HG03469 (cell line): Measurements from ENCODE around the gene ZRANB1.

Experiments
- ATAC-seq: cut with Tn5 transposase; IDR thresholded peaks from one replicate; pipeline ENCODE4 v1.9.1; 2021; ENCODE audit warnings: mild to moderate bottlenecking, moderate library complexity, moderate number of reproducible peaks; ENCODE audit not compliant: unreplicated experiment

Gene ZRANB1

GRCh38 chr10:125033146-125033924 lies 91.4 kb downstream of the ZRANB1 start:
- no peak for ATAC-seq

DNA sequence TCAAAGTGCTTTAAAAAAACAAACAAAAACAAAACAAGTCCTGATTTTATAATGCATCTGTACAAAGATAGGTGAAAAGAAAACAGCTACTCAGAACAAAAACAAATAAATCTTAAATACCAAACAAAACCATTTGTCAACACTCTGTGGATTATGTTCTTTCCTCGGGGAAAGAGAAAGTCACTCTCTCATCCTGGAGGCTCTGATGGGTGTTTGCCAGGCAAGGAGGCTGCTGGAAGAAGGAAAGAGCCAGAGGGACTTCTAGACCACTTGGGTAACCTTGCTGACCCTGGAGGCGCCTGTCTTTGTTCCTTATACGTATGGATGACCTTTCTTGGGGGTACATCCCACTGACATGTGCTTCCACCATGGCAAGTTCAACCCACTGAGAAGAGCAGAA lies 92.8 kb downstream of the ZRANB1 start:
- no peak for ATAC-seq

DNA sequence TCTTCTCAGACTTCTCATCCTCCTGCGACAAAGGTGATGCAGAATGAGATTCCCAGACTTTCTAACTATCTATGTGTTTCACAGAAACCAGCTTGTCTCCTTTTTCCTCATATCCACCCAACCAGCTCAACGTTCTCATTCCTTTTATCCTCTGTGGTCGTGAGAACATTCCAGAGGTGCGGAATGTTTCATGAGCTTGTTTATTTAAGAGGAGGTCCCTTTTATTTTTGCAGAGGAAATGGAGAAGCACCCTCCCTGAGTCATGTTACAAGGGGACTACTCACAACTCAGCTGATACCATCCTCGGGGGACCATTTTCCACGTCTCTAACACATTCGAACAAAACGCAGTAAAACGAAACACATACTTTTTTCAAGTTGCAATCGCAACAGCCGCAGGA lies 93.2 kb downstream of the ZRANB1 start:
- ATAC-seq = no peak

DNA sequence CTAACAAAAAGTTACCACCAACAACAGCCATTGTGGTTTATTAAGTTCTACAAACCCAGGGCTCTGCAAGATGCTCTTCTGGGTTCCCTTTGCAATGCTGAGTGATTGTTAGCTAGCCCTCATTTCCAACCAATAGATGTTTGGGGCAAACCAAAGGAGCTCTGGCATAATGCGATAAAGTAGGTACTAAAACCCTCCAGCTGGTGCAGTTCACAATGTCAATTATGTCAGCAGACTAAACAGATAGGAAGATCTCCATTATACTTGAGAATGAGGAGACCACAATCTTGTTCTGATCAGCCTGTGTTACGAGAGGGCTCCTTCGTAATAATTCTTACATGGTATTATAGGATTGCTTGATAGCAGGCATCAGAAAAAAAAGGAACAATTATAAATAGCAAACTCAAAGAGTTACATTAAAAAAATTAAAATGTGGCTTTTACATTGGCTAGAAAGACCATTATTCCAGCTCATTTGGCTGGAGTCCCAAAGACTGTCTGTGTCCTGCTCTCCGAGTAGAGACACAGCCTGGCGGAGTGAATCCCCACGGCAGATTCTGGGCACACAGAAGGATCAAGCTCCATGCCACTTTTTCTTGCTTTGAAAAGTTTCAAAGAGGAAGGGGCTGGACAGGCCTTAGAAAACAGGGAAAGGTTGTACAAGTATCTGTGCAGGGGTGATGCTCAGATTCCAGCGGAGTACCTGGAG lies 93.8 kb downstream of the ZRANB1 start:
- ATAC-seq = no peak

DNA sequence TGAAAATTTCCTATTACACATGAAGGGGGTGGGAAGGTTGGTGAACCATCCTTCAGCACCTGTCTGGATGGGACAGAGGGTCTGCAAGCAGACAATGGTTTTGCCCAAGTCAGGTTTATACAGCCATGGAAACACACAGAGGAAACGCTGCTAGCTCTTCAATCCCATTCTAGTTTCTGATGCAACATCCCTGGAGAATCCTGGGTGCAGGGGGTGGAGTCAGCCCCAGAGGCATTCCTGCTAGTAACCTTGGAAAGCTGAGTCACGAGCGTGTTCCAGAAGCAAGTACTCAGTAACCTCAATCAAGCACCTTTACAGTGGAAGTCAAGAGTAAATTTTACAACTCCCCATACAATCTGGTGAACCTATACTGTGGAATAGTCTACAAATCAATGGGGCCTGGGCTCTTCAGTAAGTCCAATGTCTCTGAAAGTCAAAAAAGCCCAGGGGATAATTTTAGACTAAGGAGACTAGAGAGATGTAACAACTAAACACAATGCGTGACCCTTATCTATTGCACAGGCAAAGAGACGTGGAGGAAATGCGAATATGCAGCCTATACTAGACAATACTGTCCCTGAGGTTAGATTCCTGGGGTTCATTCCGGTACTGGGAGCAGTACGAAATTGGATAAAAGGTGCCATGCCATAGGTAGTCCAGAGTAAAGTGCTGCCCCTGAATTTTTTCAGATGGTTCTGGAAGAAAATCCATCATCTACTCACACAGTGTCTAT lies 95.4 kb downstream of the ZRANB1 start:
- no peak for ATAC-seq
